Activated CD4-positive, alpha-beta T cell treated with anti-CD3 and anti-CD28 coated beads, Interleukin-10, Interleukin-2, amounts not matched to agents 100 ng/mL and 50 ng/mL, durations not matched to agents 16 hours and 8 hours (primary cell): ENCODE data around the gene DDX39B.

Experiments
- DNase-seq: peaks from one replicate; pipeline ENCODE4 v3.0.0-alpha.2; 2020

Gene DDX39B

GRCh38 chr6:31546958-31547726 lies 5.3 kb upstream of the DDX39B start, which contains the start of gene NFKBIL1:
Gene NFKBIL1 (plus strand): TSS chr6:31547608. CDS start chr6:31547695, 87 bp downstream.
- DNase-seq: peak; percentile 97

- peak; percentile 95 for DNase-seq
These were observed 4.6 kb upstream of the DDX39B start, which contains the start of gene ATP6V1G2 for GRCh38 chr6:31546339-31546957. Gene ATP6V1G2 (minus strand): TSS chr6:31546608. CDS start chr6:31546559, 49 bp downstream.

- DNase-seq: no peak
These were observed 3.5 kb upstream of the DDX39B start for GRCh38 chr6:31545291-31545690.

- no peak for DNase-seq
These were observed 2.9 kb upstream of the DDX39B start for GRCh38 chr6:31544676-31545075.

GRCh38 chr6:31543639-31544038 lies 1.8 kb upstream of the DDX39B start:
- no peak for DNase-seq

- DNase-seq: peak; percentile 76
These were observed 645 bp downstream of the DDX39B start for GRCh38 chr6:31541059-31541657.

- DNase-seq: no peak
These were observed 1.2 kb downstream of the DDX39B start for GRCh38 chr6:31540640-31541039.

GRCh38 chr6:31538805-31539400 lies 2.9 kb downstream of the DDX39B start:
- DNase-seq: no peak

GRCh38 chr6:31535538-31536324 lies 6.1 kb downstream of the DDX39B start:
- no peak for DNase-seq

GRCh38 chr6:31534521-31535040 lies 7.2 kb downstream of the DDX39B start:
- no peak for DNase-seq

- no peak for DNase-seq
These were observed 7.8 kb downstream of the DDX39B start for GRCh38 chr6:31534011-31534410.

- peak; percentile 38 for DNase-seq
These were observed 8.4 kb downstream of the DDX39B start for GRCh38 chr6:31533455-31533841.

- DNase-seq: no peak
These were observed 9.0 kb downstream of the DDX39B start for GRCh38 chr6:31532644-31533454.

- no peak for DNase-seq
These were observed 9.8 kb downstream of the DDX39B start for GRCh38 chr6:31531771-31532643.

GRCh38 chr6:31531162-31531561 lies 10.6 kb downstream of the DDX39B start:
- DNase-seq: no peak

GRCh38 chr6:31530659-31531058 lies 11.1 kb downstream of the DDX39B start:
- no peak for DNase-seq

- DNase-seq: no peak
These were observed 12.3 kb downstream of the DDX39B start for GRCh38 chr6:31529329-31530150.

GRCh38 chr6:31528821-31529328 lies 12.9 kb downstream of the DDX39B start, which contains the start of gene MCCD1:
Gene MCCD1 (plus strand): TSS chr6:31528962. CDS start chr6:31529015, 53 bp downstream.
- no peak for DNase-seq

- DNase-seq: no peak
These were observed 13.5 kb downstream of the DDX39B start for GRCh38 chr6:31528307-31528777.
